IMR-90 (cell line): Measurements from ENCODE around the gene ENOX1.

Source experiments
- BHLHE40 ChIP-seq: fragments of 150-350 bp; IDR thresholded peaks from 2 replicates; pipeline ENCODE4 v1.6.1; 2016; ENCODE audit warnings: mild to moderate bottlenecking, low read depth, low read length
- CEBPB ChIP-seq: IDR thresholded peaks from 2 replicates; pipeline ENCODE4 v1.6.1; 2012; ENCODE audit warnings: low read depth, low read length, improper control_type of control experiment
- CHD1 ChIP-seq: IDR thresholded peaks from 2 replicates; pipeline ENCODE4 v1.6.1; 2012; ENCODE audit warnings: low read depth, low read length, improper control_type of control experiment
- CTCF ChIP-seq: conservative IDR thresholded peaks from 2 replicates; pipeline ENCODE4 v1.5.1; 2012; ENCODE audit warnings: mild to moderate bottlenecking, low read depth, low read length, improper control_type of control experiment
- ELK1 ChIP-seq: fragments of 150-350 bp; IDR thresholded peaks from 2 replicates; pipeline ENCODE4 v1.6.1; 2016; ENCODE audit warnings: low read depth, mild to moderate bottlenecking, low read length, moderate library complexity, borderline replicate concordance
- MAFK ChIP-seq: IDR thresholded peaks from 2 replicates; pipeline ENCODE4 v1.6.1; 2012; ENCODE audit warnings: low read depth, low read length, improper control_type of control experiment
- MAZ ChIP-seq: IDR thresholded peaks from 2 replicates; pipeline ENCODE4 v1.6.1; 2012; ENCODE audit warnings: low read depth, mild to moderate bottlenecking, low read length, improper control_type of control experiment, moderate library complexity, borderline replicate concordance
- MXI1 ChIP-seq: IDR thresholded peaks from 2 replicates; pipeline ENCODE4 v1.6.1; 2012; ENCODE audit warnings: low read depth, mild to moderate bottlenecking, low read length, moderate library complexity, borderline replicate concordance
- POLR2A ChIP-seq: IDR thresholded peaks from 2 replicates; pipeline ENCODE4 v1.6.1; 2012; ENCODE audit warnings: mild to moderate bottlenecking, low read depth, low read length
- RAD21 ChIP-seq: IDR thresholded peaks from 2 replicates; pipeline ENCODE4 v1.6.1; 2012; ENCODE audit warnings: low read length, improper control_type of control experiment
- RCOR1 ChIP-seq: IDR thresholded peaks from 2 replicates; pipeline ENCODE4 v1.6.1; 2012; ENCODE audit warnings: mild to moderate bottlenecking, low read length, improper control_type of control experiment; ENCODE audit not compliant: insufficient replicate concordance
- RFX5 ChIP-seq: IDR thresholded peaks from 2 replicates; pipeline ENCODE4 v1.8.0; 2012; ENCODE audit warnings: low read depth, mild to moderate bottlenecking, low read length, moderate library complexity
- SMC3 ChIP-seq: fragments of 150-350 bp; IDR thresholded peaks from 2 replicates; pipeline ENCODE4 v1.6.1; 2016; ENCODE audit warnings: low read depth, mild to moderate bottlenecking, antibody characterized with exemption, low read length, moderate library complexity
- TF ChIP-seq, protein P1 (sequence below): fragments of 150-350 bp; IDR thresholded peaks from 2 replicates; pipeline ENCODE4 v1.6.1; 2017; ENCODE audit warnings: mild to moderate bottlenecking, antibody characterized with exemption, low read length, low read depth

GRCh38 chr13:43473437-43473836 lies 313.3 kb downstream of the ENOX1 start:
- TF ChIP-seq CTCF, result no peak
- no peak for TF ChIP-seq ELK1
- no peak for TF ChIP-seq BHLHE40
- no peak for TF ChIP-seq MAFK
- no peak for TF ChIP-seq POLR2A
- no peak for TF ChIP-seq SMC3
- TF ChIP-seq RFX5, result no peak
- TF ChIP-seq RAD21, result no peak
- no peak for TF ChIP-seq RCOR1
- no peak for TF ChIP-seq CEBPB
- TF ChIP-seq MAZ, result no peak
- TF ChIP-seq MXI1, result no peak
- TF ChIP-seq, protein P1, sequence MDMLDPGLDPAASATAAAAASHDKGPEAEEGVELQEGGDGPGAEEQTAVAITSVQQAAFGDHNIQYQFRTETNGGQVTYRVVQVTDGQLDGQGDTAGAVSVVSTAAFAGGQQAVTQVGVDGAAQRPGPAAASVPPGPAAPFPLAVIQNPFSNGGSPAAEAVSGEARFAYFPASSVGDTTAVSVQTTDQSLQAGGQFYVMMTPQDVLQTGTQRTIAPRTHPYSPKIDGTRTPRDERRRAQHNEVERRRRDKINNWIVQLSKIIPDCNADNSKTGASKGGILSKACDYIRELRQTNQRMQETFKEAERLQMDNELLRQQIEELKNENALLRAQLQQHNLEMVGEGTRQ, result no peak
- no peak for TF ChIP-seq CHD1
